ENCODE measurements around the gene PFN4. TPM values are rescaled to one million over a fixed set of nuclear protein-coding genes. Genes with fewer than 3 reads are reported as not detected.
"Not testable (repeated sequence)": the region's sequence is repeated elsewhere in the genome, so short reads cannot be mapped to it uniquely, and the experiment has no call there.

Gene PFN4
- total RNA-seq, 1 donor from 2014 or later = 1.3 TPM

- Mint-ChIP-seq H3K4me1 (no peaks in the 10 kb centered on the region), H3K36me3 (peaks cover 38% of the 10 kb centered on the region), H3K4me3 (no peak overlapping the region), H3K27me3 (ENCODE audit: low read depth) (no peaks in the 10 kb centered on the region), H3K27ac (no peak overlapping the region), H3K9me3 (peaks cover 15% of the 10 kb centered on the region)
- DNase-seq (ENCODE audit: low spot score in 2 of 2, unreplicated experiment in 2 of 2) = no peak
- TF ChIP-seq, protein P1, sequence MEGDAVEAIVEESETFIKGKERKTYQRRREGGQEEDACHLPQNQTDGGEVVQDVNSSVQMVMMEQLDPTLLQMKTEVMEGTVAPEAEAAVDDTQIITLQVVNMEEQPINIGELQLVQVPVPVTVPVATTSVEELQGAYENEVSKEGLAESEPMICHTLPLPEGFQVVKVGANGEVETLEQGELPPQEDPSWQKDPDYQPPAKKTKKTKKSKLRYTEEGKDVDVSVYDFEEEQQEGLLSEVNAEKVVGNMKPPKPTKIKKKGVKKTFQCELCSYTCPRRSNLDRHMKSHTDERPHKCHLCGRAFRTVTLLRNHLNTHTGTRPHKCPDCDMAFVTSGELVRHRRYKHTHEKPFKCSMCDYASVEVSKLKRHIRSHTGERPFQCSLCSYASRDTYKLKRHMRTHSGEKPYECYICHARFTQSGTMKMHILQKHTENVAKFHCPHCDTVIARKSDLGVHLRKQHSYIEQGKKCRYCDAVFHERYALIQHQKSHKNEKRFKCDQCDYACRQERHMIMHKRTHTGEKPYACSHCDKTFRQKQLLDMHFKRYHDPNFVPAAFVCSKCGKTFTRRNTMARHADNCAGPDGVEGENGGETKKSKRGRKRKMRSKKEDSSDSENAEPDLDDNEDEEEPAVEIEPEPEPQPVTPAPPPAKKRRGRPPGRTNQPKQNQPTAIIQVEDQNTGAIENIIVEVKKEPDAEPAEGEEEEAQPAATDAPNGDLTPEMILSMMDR (IDR thresholded peaks at IDR 0.05; ENCODE audit: unreplicated experiment) = no peak
Observed at GRCh38 chr2:24152413-24153197, 29.5 kb upstream of the PFN4 start.

- Mint-ChIP-seq H3K9me3 (peaks cover 29% of the 10 kb centered on the region), H3K27ac (no peak overlapping the region)
Observed at GRCh38 chr2:24147364-24147763, 24.2 kb upstream of the PFN4 start.

GRCh38 chr2:24140305-24140704, 17.2 kb upstream of the PFN4 start:
- not testable (repeated sequence) for H3K4me1 Mint-ChIP-seq; H3K27ac Mint-ChIP-seq; DNase-seq (ENCODE audit: low spot score in 2 of 2, unreplicated experiment in 2 of 2); H3K27me3 Mint-ChIP-seq (ENCODE audit: low read depth); H3K9me3 Mint-ChIP-seq; H3K4me3 Mint-ChIP-seq
- H3K36me3 Mint-ChIP-seq = peaks cover 36% of the 10 kb centered on the region

More at GRCh38 chr2:24147364-24147763, 24.2 kb upstream of the PFN4 start:
- Mint-ChIP-seq H3K4me1 (no peaks in the 10 kb centered on the region), H3K36me3 (peaks cover 65% of the 10 kb centered on the region), H3K4me3 (no peak overlapping the region), H3K27me3 (ENCODE audit: low read depth) (no peaks in the 10 kb centered on the region)
- no peak for DNase-seq (ENCODE audit: low spot score in 2 of 2, unreplicated experiment in 2 of 2)
- TF ChIP-seq, protein P1 (IDR thresholded peaks at IDR 0.05; ENCODE audit: unreplicated experiment) = no peak

GRCh38 chr2:24132543-24132942, 9.4 kb upstream of the PFN4 start:
- DNase-seq (ENCODE audit: low spot score in 2 of 2, unreplicated experiment in 2 of 2) = no peak
- peaks cover 32% of the 10 kb centered on the region for H3K9me3 Mint-ChIP-seq
- TF ChIP-seq, protein P1 (IDR thresholded peaks at IDR 0.05; ENCODE audit: unreplicated experiment) = no peak
- no peak overlapping the region for H3K27ac Mint-ChIP-seq
- H3K27me3 Mint-ChIP-seq (ENCODE audit: low read depth) = no peaks in the 10 kb centered on the region
- peaks cover 41% of the 10 kb centered on the region for H3K36me3 Mint-ChIP-seq
- H3K4me3 Mint-ChIP-seq = no peak overlapping the region
- no peaks in the 10 kb centered on the region for H3K4me1 Mint-ChIP-seq

- peak overlapping the region; percentile 5 for H3K4me3 Mint-ChIP-seq
- no peak for DNase-seq (ENCODE audit: low spot score in 2 of 2, unreplicated experiment in 2 of 2)
- H3K9me3 Mint-ChIP-seq = peaks cover 11% of the 10 kb centered on the region
- H3K27me3 Mint-ChIP-seq (ENCODE audit: low read depth) = no peaks in the 10 kb centered on the region
- peaks cover 22% of the 10 kb centered on the region for H3K36me3 Mint-ChIP-seq
- peak overlapping the region; percentile 18 for H3K27ac Mint-ChIP-seq
- H3K4me1 Mint-ChIP-seq = peaks cover 22% of the 10 kb centered on the region
- TF ChIP-seq, protein P1 (IDR thresholded peaks at IDR 0.05; ENCODE audit: unreplicated experiment) = no peak
Observed at GRCh38 chr2:24125956-24126355, 2.8 kb upstream of the PFN4 start.

DNA sequence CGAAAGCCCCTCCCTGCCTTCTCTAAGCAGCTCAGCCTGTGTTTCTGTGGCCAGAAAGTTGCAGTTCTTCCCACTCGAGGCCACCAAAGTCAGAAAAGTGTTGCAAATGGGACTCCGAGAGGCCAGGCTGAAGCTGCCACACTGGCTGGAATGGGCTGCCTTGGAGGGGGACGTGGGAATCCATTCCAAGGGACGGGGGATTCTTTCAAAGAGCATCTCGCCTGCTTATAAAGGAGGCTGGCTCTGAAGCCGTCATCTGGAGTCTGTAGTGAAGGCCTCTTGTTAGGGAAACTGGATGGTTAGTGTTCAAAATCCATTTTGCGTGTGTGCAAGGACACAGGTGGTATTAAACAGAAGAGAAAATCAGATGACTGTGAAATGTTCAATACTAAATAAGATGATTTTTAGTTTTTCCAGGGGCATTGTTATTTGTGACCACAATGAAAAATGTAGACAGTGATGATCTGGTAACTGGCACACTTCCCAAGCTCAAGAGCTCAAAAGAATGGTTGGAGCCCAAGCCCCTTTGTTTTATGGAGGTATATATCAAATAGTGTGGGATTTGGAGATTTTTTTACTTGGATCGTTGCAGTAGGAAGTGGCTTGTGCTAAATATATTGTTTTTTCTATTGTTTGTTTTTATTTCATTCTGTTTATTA, 917 bp upstream of the PFN4 start:
- Mint-ChIP-seq H3K27me3 (ENCODE audit: low read depth) (no peaks in the 10 kb centered on the region), H3K36me3 (peaks cover 15% of the 10 kb centered on the region), H3K27ac (peak overlapping the region; percentile 98), H3K9me3 (peaks cover 3% of the 10 kb centered on the region), H3K4me1 (peaks cover 23% of the 10 kb centered on the region), H3K4me3 (peak overlapping the region; percentile 78)
- no peak for DNase-seq (ENCODE audit: low spot score in 2 of 2, unreplicated experiment in 2 of 2)
- TF ChIP-seq, protein P1 (IDR thresholded peaks at IDR 0.05; ENCODE audit: unreplicated experiment) = no peak
